ENCODE results near the gene INO80C. TPM values are rescaled to one million over a fixed set of nuclear protein-coding genes. Genes with fewer than 3 reads are reported as not detected.
A peak's percentile ranks its signal among the peaks of the same experiment; 100 is the strongest.

The INO80C gene
- total and polyA plus RNA-seq, 7 donors, result 3.7 to 44.9 (median 25.5) TPM

DNA sequence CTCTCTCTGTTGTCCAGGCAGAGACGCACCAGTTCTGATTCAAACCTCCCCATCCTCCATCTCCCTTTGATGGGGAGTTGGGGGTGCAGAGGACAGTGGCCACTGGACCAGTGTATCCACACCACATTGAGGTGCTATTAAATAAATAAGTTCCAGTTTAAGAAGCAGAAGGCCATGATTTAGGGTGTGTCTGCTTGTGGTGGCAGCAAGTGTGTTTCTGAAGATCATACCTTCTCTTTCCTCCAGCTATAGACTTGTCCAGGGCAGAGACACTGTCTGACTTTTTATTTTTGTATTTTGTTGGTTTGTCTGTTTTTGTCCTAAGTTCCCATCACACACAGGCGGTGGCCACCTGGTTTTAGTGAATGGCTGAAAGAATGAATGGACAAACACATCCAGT is 16.5 kb upstream of the INO80C start:
- no peak for DNase-seq
- intact Hi-C loops (cut with DNase I), result no loop called here
- Histone ChIP-seq H3K36me3 (no peaks in the 10 kb centered on the region), H3K27ac (no peak overlapping the region), H3K9me3 (no peaks in the 10 kb centered on the region), H3K4me1 (peaks cover 0 to 10% (median 0%) of the 10 kb centered on the region in 4 donors), H3K4me3 (no peak overlapping the region), H3K27me3 (no peaks in the 10 kb centered on the region)
- TF ChIP-seq POLR2AphosphoS5 (IDR thresholded peaks at IDR 0.05) (no peak), POLR2A (IDR thresholded peaks at IDR 0.05) (no peak), EP300 (IDR thresholded peaks at IDR 0.05) (no peak)
- TF ChIP-seq, protein P1, sequence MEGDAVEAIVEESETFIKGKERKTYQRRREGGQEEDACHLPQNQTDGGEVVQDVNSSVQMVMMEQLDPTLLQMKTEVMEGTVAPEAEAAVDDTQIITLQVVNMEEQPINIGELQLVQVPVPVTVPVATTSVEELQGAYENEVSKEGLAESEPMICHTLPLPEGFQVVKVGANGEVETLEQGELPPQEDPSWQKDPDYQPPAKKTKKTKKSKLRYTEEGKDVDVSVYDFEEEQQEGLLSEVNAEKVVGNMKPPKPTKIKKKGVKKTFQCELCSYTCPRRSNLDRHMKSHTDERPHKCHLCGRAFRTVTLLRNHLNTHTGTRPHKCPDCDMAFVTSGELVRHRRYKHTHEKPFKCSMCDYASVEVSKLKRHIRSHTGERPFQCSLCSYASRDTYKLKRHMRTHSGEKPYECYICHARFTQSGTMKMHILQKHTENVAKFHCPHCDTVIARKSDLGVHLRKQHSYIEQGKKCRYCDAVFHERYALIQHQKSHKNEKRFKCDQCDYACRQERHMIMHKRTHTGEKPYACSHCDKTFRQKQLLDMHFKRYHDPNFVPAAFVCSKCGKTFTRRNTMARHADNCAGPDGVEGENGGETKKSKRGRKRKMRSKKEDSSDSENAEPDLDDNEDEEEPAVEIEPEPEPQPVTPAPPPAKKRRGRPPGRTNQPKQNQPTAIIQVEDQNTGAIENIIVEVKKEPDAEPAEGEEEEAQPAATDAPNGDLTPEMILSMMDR (IDR thresholded peaks at IDR 0.05), result no peak
- WGBS, 2 donors, result 96 to 97% methylated on average over 2 of the region's 2 CpGs

DNA sequence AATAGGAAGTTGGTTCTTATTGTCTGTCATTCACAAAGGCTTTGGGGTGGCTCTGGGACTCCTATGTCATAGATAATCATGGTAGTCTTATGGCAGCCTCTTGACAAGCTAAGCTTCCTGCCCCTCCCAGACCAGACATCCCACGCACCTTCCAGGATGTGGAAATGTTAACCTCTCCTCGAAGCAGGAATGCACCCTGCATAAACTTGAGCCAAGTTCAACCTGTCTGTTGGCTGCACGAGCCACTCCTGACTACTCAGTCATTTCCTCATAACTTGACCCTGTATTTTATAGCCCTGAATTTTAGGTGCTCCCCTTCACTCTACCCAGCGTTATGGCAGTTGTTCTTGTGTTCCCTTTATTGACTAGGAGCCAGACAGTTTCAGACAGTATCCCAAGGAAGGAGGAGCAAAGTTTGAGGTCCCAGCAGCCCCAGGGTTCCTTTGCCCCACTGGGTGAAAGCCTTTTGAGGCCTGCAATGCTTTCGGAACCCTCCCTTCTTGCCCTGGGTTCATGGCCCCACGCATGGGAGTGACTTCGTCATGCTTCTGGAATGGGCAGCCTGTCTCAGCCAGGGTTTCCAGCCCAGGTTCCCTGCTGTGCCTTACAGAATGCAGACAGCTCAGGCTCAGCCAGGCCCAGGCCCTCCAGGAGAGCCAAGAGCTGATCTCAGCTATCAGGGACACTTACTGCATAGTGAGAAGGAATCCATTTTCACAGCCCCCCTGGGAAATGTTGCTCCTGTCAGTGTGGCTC is 15.6 kb upstream of the INO80C start:
- no peak for DNase-seq
- intact Hi-C loops (cut with DNase I), result no loop called here
- Histone ChIP-seq H3K27me3 (no peaks in the 10 kb centered on the region), H3K36me3 (no peaks in the 10 kb centered on the region), H3K27ac (peak overlapping the region in 1 of 4 donors; percentile 45), H3K4me1 (peaks cover 0 to 10% (median 0%) of the 10 kb centered on the region in 4 donors), H3K4me3 (no peak overlapping the region), H3K9me3 (no peaks in the 10 kb centered on the region)
- TF ChIP-seq POLR2A (IDR thresholded peaks at IDR 0.05), result no peak
- TF ChIP-seq EP300 (IDR thresholded peaks at IDR 0.05), result no peak
- TF ChIP-seq POLR2AphosphoS5 (IDR thresholded peaks at IDR 0.05), result no peak
- TF ChIP-seq, protein P1 (IDR thresholded peaks at IDR 0.05), result no peak
- 38 to 68% methylated on average over 7 of the region's 7 CpGs for WGBS, 2 donors

DNA sequence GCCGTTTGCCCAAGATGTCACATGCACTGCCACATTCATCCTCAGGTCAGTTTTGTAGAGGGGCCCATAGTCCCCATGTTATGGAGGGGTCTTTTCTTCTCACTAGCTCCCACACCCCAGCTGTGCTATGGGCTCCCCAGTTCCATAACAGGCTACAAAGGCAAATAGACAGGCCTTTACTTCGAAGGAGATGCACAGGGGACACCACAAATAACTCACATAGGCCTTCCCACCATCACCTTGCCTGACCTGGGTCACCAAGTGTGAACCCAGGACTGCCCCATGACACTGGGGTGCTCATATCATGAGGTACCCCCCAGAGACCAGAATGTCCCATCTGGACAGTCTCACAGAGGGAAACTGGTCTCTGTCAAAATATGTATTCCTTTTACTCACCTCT is 15.0 kb upstream of the INO80C start:
- no peak overlapping the region for H3K27ac ChIP-seq
- peaks cover 0 to 10% (median 0%) of the 10 kb centered on the region in 4 donors for H3K4me1 ChIP-seq
- TF ChIP-seq EP300 (IDR thresholded peaks at IDR 0.05) (no peak), POLR2A (IDR thresholded peaks at IDR 0.05) (no peak), POLR2AphosphoS5 (IDR thresholded peaks at IDR 0.05) (no peak)
- TF ChIP-seq, protein P1 (IDR thresholded peaks at IDR 0.05), result no peak
- no peaks in the 10 kb centered on the region for H3K9me3 ChIP-seq
- no peak overlapping the region for H3K4me3 ChIP-seq
- no peaks in the 10 kb centered on the region for H3K36me3 ChIP-seq
- WGBS, 2 donors, result 90 to 94% methylated on average over 2 of the region's 2 CpGs
- intact Hi-C loops (cut with DNase I), result no loop called here
- no peaks in the 10 kb centered on the region for H3K27me3 ChIP-seq
- DNase-seq, result no peak

DNA sequence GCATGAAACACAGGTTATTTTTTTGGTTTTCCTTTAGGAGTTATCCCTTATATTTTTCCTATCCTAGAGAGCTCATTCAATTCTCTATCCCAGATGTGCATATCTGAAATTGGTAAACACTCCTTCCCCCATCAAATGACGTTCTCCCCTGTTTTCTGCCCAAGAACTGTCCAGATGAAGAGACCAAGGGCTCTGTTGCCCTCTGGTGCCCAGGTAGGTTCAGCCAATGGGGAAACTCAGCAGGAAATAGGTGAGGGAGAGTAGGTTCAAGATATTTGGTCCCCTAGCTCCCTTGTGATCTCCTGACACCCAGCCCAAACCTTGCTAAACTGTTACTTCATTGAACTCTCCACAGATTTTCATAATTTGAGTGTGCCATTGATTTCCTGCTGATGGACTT is 14.1 kb upstream of the INO80C start:
- no peaks in the 10 kb centered on the region for H3K9me3 ChIP-seq
- H3K36me3 ChIP-seq, result no peaks in the 10 kb centered on the region
- intact Hi-C loops (cut with DNase I), result no loop called here
- no peak overlapping the region for H3K27ac ChIP-seq
- H3K27me3 ChIP-seq, result no peaks in the 10 kb centered on the region
- DNase-seq, result no peak
- peaks cover 0 to 10% (median 0%) of the 10 kb centered on the region in 4 donors for H3K4me1 ChIP-seq
- WGBS, 2 donors, result 55 to 78% methylated on average over 1 of the region's 1 CpG
- H3K4me3 ChIP-seq, result no peak overlapping the region
- TF ChIP-seq, protein P1 (IDR thresholded peaks at IDR 0.05), result no peak
- no peak for TF ChIP-seq POLR2A (IDR thresholded peaks at IDR 0.05)
- no peak for TF ChIP-seq EP300 (IDR thresholded peaks at IDR 0.05)
- TF ChIP-seq POLR2AphosphoS5 (IDR thresholded peaks at IDR 0.05), result no peak

Data from sigmoid colon (tissue), 7 donors.